Stimulated activated naive CD4-positive, alpha-beta T cell (primary cell): Measurements from ENCODE around the gene LTBP1.

Source experiments
- DNase-seq, 6 experiments: peaks; one replicate each; lab custom pipeline; 2025; lab: John Stamatoyannopoulos, UW

LTBP1 gene

GRCh38 chr2:33197198-33197938 is 250.6 kb downstream of the LTBP1 start:
- DNase-seq = no peak

- DNase-seq = no peak
Measured at GRCh38 chr2:33202641-33203522, 256.1 kb downstream of the LTBP1 start.

DNA sequence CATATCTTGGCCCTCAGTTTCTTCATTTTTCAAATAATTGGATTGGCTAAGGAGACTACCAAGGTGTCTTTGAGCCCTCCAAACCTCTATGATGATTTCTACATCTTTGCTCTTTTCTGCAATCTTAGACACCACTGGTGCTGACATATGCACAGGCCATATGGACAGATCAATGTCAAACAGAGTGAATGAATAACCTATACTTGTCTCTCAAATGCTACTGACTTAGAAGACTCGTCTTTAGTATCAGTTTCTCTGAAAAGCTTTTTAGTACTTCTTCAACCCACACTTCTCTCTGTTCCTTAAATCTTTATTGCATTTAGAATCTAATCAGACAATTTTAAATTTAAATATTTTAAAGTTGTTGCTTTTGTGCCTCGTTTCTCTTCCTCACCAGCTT is 258.2 kb downstream of the LTBP1 start:
- no peak for DNase-seq

- no peak for DNase-seq
Measured at GRCh38 chr2:33205693-33206434, 259.1 kb downstream of the LTBP1 start.

- no peak for DNase-seq
Measured at GRCh38 chr2:33207151-33207740, 260.5 kb downstream of the LTBP1 start.

DNA sequence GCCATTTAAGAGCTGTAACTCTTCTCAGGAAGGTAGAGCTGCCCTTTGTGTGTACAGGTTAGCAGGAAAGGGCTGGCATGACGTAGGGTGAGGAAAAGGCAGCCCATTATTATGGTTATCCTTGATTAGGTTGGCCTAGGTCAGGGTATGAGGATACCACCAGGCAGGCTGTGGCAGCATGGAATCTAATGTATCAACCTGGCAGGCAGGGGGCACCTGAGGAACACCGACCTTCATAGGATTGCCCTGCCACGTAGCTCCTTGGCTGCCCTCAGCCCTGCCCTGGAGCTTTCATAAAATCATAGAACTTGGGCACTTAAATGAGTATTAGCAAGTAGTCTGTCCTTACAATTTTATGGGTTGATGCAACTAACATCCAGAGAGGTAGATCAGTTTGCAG is 261.6 kb downstream of the LTBP1 start:
- DNase-seq = no peak

- DNase-seq = no peak
Measured at GRCh38 chr2:33209976-33210375, 263.2 kb downstream of the LTBP1 start.

DNA sequence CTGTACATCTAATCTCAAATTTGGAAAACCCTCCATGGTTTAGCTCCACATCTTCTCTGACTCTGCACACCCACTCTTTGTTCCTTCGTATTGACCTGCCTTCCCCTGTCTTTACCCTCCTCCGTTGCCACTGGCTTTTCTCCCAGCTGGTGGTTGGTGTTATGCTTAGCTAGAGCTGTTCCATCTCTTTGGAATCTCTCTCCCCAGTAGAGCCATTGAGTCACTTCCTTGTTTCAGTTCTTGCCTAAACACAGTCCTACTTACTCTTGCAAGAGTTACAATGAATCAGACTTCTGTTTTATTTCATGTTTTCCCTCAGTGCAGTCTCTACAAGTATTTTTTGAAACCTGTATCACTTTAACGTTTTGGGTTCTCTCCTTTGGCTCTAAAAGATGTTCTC is 263.9 kb downstream of the LTBP1 start:
- no peak for DNase-seq

DNA sequence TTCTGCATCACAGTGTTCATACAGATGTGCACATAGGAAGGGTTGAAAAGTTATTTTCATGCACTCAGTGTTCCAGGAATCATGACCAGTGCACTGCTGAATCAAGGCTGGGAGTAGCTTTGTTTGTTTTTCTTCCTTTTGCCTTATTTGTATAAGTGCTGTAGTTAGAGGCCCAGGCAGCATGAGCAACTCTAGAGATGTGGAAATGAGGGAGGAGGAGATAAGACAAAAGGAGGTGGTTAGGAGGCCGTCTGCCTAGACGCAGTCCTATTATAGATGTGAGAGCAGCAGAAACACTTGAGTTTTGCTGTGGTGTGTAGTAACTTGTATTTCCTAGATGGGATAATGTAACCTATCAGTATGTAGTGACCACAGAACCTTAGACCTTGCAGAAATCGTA is 265.4 kb downstream of the LTBP1 start:
- DNase-seq = no peak

DNA sequence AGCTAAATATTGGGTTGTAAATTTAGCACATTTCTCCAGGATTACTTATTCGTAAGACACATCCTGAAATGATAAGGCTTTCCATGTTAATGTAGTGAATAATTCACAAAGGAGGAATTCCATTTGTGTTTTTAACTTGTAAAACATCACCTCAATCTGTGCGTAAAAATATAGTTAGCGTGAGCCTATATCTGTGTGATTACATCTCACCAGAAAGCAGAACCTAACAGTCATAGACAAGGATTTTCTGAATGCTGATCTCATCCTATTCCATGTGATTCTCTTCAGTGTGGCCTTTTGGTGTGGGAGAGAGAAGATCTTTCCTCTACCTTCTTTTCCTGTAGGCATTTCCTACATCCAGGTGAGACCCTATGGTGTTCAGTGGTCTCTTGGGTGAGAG is 266.5 kb downstream of the LTBP1 start:
- DNase-seq = no peak

DNA sequence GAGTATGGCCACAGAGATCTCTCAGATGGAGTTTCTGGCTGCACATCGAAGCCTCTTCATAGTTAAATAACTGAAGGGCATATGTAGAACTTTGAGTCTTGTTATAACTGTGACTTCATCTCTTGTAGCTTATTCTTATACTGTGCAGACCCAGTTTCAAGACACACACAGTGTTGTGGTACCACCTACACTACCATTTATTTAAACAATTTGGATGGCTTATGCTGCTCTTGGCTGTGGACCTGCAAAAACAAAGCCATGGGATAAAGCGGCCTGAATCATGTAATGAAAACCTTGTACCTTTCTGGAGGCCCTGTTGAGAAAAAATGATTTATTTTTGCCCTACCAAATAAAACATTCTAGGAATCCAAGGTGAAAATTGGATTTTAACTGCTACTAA is 266.9 kb downstream of the LTBP1 start:
- DNase-seq = no peak

DNA sequence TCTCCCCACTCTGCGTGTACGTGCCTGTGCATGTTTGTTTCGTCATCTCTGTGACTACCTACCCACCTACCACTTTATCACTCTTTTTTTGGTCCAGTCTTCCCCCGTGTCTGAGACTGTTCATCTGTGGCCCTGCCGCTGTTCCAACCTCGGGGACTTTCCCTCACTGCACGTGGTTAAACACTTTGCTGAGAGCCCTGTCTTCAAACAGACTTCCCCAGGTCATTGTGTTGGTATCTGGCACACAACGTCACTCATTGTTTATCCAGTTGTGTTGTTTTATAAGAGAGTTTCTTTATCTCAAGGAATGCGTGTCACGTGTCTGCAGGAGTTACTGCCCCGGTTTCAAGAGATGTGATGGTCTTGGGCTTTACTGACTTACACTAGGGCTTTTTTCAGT is 267.7 kb downstream of the LTBP1 start:
- no peak for DNase-seq

DNA sequence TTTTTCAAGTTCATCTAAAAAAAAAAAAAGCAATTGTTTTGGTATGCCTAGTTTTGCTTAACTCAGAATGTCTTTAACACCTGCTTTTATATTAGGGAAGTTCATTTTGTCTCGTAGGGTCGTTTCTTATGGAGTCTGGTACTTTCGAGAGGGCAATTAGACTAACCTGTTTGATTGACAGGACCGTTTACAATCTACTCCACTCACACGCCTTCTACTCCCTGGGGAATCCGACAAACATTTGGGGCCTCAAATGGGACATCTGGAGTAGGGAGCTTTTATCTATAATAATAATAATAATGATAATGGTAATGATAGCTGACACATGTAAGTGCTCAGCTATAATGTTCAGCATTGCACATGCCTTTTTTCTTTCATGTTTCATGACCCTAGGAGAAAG is 268.1 kb downstream of the LTBP1 start:
- no peak for DNase-seq

DNA sequence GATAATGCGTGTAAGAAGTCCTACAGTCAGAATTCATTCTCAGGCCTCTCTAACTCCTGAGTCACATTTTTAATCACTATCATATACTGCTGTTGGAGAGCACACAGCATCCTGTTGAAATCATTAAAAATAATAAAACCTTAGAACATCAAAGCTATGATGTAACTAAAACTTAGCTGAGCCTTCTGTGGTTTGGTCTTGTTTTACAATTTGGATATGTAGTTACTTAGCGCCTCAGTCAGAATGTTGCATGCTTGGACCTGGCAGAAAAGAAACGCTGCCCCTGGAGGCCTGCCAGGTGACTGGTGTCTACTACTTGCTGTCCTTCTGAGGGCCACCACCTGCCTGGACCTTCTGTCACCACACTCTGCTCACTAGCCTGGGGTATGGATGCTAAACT is 268.5 kb downstream of the LTBP1 start:
- DNase-seq = no peak

- DNase-seq = no peak
Measured at GRCh38 chr2:33215983-33216382, 269.2 kb downstream of the LTBP1 start.

DNA sequence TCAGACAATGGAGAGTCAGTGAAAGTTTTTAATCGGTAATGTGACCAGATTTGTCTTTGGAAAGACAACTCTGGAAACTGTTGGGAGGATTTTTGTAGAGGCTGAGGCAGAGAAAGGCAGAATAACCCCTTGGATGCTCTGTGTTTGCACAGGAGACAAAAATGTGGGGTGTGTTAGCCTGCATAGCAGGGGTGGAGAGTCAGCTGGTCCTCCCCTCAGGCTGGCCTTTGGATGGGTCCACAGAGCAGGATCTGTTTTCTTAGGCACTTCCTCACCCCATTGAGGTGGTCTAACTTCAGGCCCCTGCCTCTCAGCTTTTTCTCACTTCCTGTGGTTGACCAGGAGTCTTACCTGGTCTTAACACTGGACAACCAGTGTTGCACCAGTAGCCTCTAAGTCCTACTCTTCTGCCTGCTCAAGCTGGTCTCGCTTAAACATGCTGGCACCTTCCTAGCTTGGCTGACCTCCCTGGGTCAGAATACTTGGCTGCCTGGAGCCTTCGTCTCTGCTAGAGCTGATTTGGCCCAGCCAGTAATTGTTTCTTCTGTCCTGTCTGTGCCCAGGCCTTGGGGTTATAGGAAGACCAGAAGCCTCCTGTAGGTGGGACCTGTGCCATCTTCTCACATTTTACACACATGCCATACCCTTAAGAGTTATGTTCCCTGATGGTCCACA is 269.9 kb downstream of the LTBP1 start:
- no peak for DNase-seq

DNA sequence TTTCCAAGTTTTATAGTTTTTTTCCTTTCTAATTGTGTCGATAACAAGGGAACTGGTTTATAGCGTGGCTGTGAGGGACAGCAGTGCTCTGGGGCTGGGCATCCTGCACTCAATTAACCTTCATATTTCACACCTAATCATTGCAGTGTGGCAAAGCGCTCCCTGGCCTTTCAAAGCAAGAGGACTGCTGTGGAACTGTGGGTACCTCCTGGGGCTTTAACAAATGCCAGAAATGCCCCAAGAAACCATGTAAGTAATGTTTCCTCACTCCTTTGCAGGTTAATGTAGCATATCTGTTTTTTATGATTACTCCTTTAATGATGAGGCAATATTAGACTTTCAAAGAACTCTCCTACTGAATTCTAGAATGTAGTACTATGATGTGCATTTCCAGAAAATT is 270.7 kb downstream of the LTBP1 start:
- no peak for DNase-seq

- no peak for DNase-seq
Measured at GRCh38 chr2:33219114-33219513, 272.4 kb downstream of the LTBP1 start.

- no peak for DNase-seq
Measured at GRCh38 chr2:33219850-33220275, 273.1 kb downstream of the LTBP1 start.

DNA sequence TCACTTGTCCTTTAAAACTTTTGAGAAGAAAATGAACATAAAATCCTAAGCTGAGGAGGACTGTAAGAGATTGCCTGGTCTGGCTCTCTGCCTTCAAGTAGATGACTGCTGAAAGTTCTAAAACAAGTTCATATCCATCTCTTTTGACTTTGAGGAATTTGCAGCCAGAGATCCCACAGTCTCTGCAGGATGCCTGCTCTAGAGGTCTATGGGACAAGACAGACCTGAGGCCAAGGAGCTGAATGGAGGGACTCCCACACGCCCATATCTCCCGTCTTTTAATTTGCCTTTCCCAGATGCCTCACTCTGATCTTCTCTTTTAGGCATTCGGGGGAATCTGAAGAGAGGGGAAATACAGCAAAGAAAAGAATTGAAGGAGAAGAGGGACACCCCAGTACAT is 273.8 kb downstream of the LTBP1 start:
- no peak for DNase-seq

DNA sequence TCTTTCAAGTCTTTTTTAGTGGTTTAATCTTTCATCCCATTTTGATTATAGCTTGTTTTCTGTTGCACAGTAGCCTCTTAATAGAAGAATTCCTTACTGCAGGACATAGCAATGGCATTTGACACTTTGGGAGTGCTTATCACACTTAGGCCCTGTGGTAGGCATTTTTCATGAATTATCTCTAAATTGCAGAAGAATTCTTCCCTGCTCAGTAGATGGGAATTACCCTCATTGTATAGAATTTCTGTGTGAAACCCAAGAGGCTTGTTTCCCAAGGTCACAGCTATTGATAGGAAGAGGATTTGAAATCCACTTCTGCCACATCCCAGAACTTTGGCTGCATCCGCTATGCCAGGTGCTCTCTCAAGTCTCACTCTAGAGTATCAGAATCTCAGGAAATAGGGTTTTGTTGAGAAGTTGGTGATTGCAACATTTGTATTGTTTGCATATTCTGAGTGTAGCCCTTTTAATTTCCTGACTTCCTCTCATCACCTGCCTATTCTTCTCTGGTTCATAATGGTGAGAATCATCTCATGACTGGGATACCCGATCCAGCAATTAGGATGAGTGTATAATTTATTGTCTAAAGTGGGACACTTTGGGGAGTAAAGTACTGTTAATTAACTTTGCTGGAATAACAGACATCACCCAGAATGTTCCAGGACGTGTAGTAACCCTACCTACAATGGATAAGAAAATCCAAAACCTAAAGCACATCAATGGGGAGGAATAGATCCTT is 274.5 kb downstream of the LTBP1 start:
- DNase-seq = no peak
